GM12878 (cell line): Measurements from ENCODE around the gene SYCE3. TPM values are rescaled to one million over a fixed set of nuclear protein-coding genes. Genes with fewer than 3 reads are reported as not detected.
A peak's percentile ranks its signal among the peaks of the same experiment; 100 is the strongest.

ENCODE experiments used
- ATAC-seq: fragments of 200-7000 bp; cut with Tn5 transposase; 3 replicates; pipeline ENCODE4 v1.9.1; 2020; ENCODE audit warnings: mild to moderate bottlenecking, moderate library complexity
- BruUV-seq: library from RNA; stranded (reverse); fragments of 400-500 nt; replicated peaks from 2 replicates; lab custom pipeline; 2021; lab: Mats Ljungman, UMichigan
- CTCF ChIA-PET: fragments of 300-600 bp; sonication (Branson Sonifier 250); formaldehyde crosslinking; extraction: SDS; loops from one replicate; lab custom pipeline; 2021; ENCODE audit warnings: inconsistent platforms; lab: Yijun Ruan, JAX
- POLR2A ChIA-PET: fragments of 350-600 bp; formaldehyde crosslinking; extraction: SDS; loops from one replicate; lab custom pipeline; 2021; ENCODE audit warnings: inconsistent platforms; lab: Charles Lee
- RAD21 ChIA-PET: fragments of 300-600 bp; sonication (Branson Sonifier 250); formaldehyde crosslinking; loops from one replicate; lab custom pipeline; 2023; ENCODE audit warnings: antibody characterized with exemption; ENCODE audit not compliant: unreplicated experiment; lab: Charles Lee
- SMC1A ChIA-PET: fragments of 300-600 bp; sonication (Branson Sonifier 250); formaldehyde crosslinking; loops from one replicate; lab custom pipeline; 2023; ENCODE audit not compliant: unreplicated experiment, uncharacterized antibody; lab: Charles Lee
- DNase-seq: peaks from one replicate; pipeline ENCODE4 v3.0.0-alpha.2; 2011; ENCODE audit warnings: low read depth, low spot score
- FAIRE-seq: peaks from 3 replicates; lab custom pipeline; 2011; peaks lifted over from hg19 to GRCh38; lab: Jason Lieb, UNC
- H2AFZ ChIP-seq: 2 replicates; pipeline ENCODE4 v1.6.0; 2011; ENCODE audit warnings: low read depth, low read length, control low read depth; ENCODE audit not compliant: control insufficient read depth
- H3K27ac ChIP-seq: 2 replicates; pipeline ENCODE4 v1.5.1; 2011; ENCODE audit warnings: control low read depth; ENCODE audit not compliant: control insufficient read depth, insufficient read depth
- H3K27me3 ChIP-seq, 2 experiments: replicated peaks in 1 of 2; 2 replicates each; pipeline versions ENCODE4 v1.6.0 to v1.6.1; 2011; ENCODE audit warnings: low read length in 1 of 2; ENCODE audit not compliant: control insufficient read depth in 2 of 2, insufficient read depth in 2 of 2
- H3K36me3 ChIP-seq, 2 experiments: 2 replicates each; pipeline ENCODE4 v1.5.1; 2011; ENCODE audit warnings: low read length in 1 of 2; ENCODE audit not compliant: control insufficient read depth in 2 of 2, insufficient read depth in 2 of 2
- H3K4me1 ChIP-seq: 2 replicates; pipeline ENCODE4 v1.6.1; 2011; ENCODE audit warnings: mild to moderate bottlenecking, low read length, moderate library complexity, mixed read lengths; ENCODE audit not compliant: control insufficient read depth, insufficient read depth
- H3K4me2 ChIP-seq: 2 replicates; pipeline ENCODE4 v1.6.0; 2011; ENCODE audit warnings: control low read depth; ENCODE audit not compliant: control insufficient read depth, insufficient read depth
- H3K4me3 ChIP-seq: fragments of 200-600 bp; sonication (generic); 2 replicates; pipeline ENCODE4 v1.5.1; 2016
- H3K79me2 ChIP-seq: 2 replicates; pipeline ENCODE4 v1.6.0; 2011; ENCODE audit warnings: low read length; ENCODE audit not compliant: control insufficient read depth, insufficient read depth
- H3K9ac ChIP-seq: 2 replicates; pipeline ENCODE4 v1.8.0; 2011; ENCODE audit warnings: low read length, control low read depth, mixed read lengths; ENCODE audit not compliant: control insufficient read depth, insufficient read depth
- H3K9me3 ChIP-seq: replicated peaks from 3 replicates; pipeline ENCODE4 v1.5.1; 2011; ENCODE audit warnings: mild to moderate bottlenecking, low read length; ENCODE audit not compliant: control insufficient read depth, insufficient read depth
- H4K20me1 ChIP-seq: 2 replicates; pipeline ENCODE4 v1.6.0; 2011; ENCODE audit not compliant: control insufficient read depth, insufficient read depth
- ATF7 ChIP-seq: fragments of 450-650 bp; IDR thresholded peaks from 2 replicates; pipeline ENCODE4 v1.6.1; 2016; ENCODE audit warnings: low read depth, mild to moderate bottlenecking
- CEBPB ChIP-seq, 2 experiments: fragments of 150-350 bp in 1 of 2; IDR thresholded peaks; 2 replicates each; pipeline ENCODE4 v1.6.1; 2012 to 2014; ENCODE audit warnings: low read depth in 2 of 2, low read length in 2 of 2, borderline replicate concordance in 1 of 2, inconsistent platforms in 1 of 2
- EED ChIP-seq: sonication (generic); IDR thresholded peaks from 2 replicates; pipeline ENCODE4 v1.6.1; 2016; ENCODE audit warnings: antibody characterized with exemption, low read depth
- KDM1A ChIP-seq: fragments of 200-600 bp; sonication (generic); IDR thresholded peaks from 2 replicates; pipeline ENCODE4 v1.6.1; 2016; ENCODE audit warnings: borderline replicate concordance
- NFXL1 ChIP-seq: fragments of 450-650 bp; IDR thresholded peaks from 2 replicates; pipeline ENCODE4 v1.6.1; 2017; ENCODE audit warnings: antibody characterized with exemption, mild to moderate bottlenecking, borderline replicate concordance
- NR2C2 ChIP-seq: IDR thresholded peaks from 2 replicates; pipeline ENCODE4 v1.6.1; 2011; ENCODE audit warnings: borderline replicate concordance, low read depth; ENCODE audit not compliant: control insufficient read depth, insufficient read length
- PAX8 ChIP-seq: fragments of 450-650 bp; IDR thresholded peaks from 2 replicates; pipeline ENCODE4 v1.6.1; 2017; ENCODE audit warnings: mild to moderate bottlenecking, moderate library complexity
- STAT1 ChIP-seq: fragments of 450-650 bp; conservative IDR thresholded peaks from 2 replicates; pipeline ENCODE4 v1.6.1; 2014; ENCODE audit warnings: antibody characterized with exemption, mild to moderate bottlenecking
- WGBS: methylation state at CpG from one replicate; pipeline ENCODE4 v1.1.6; 2016; ENCODE audit warnings: low lambda C conversion rate; ENCODE audit not compliant: insufficient replicate concordance, insufficient coverage; ENCODE audit errors: missing lambda C conversion rate; 5-methylcytosine and 5-hydroxymethylcytosine counted together
- in situ Hi-C: fragments of 300-500 bp; cut with MboI; formaldehyde crosslinking; loops from 9 replicates; pipeline ENCODE4 v1.14.3; 2018; ENCODE audit warnings: mixed read lengths
- intact Hi-C: fragments of 100-400 bp; cut with micrococcal nuclease; formaldehyde crosslinking; loops from one replicate; pipeline ENCODE4 v1.14.2; 2022; ENCODE audit not compliant: unreplicated experiment
- polyA plus RNA-seq, 11 experiments: library from polyadenylated mRNA; depleted of rRNA in 4 of 11; unstranded in 6 of 11; stranded (reverse) in 5 of 11; fragments of >200 nt; fragmentation: Nextera tagmentation in 4 of 11; fragmentation: Illumina TruSeq in 1 of 11; extraction: Ambion mirVana in 4 of 11; extraction: Trizol in 1 of 11; gene quantifications; 1 replicate in 1 of 11; 2 replicates in 10 of 11; pipeline versions ENCODE4 v1.2.1 to v1.2.3, GENCODE V29; 2011 to 2016; ENCODE audit warnings: inconsistent platforms in 2 of 11, missing spikeins in 2 of 11, low read depth in 1 of 11
- total RNA-seq, 4 experiments: library from RNA; depleted of rRNA in 3 of 4; stranded (reverse); fragments of >200 nt in 3 of 4; fragmentation: Illumina TruSeq in 1 of 4; extraction: Trizol in 1 of 4; gene quantifications; 2 replicates each; pipeline versions ENCODE4 v1.2.1 to v1.2.3, GENCODE V29; 2013 to 2021
- TF ChIP-seq, protein P1 (sequence below): fragments of 450-650 bp; IDR thresholded peaks from 2 replicates; pipeline ENCODE4 v1.6.1; 2017; ENCODE audit warnings: antibody characterized with exemption, mild to moderate bottlenecking, moderate library complexity

SYCE3 gene
- total and polyA plus RNA-seq, 10 of the 15 experiments (the other 5 are each of a cell fraction or from before 2014, with no cell fraction given): 0.38 to 0.91 (median 0.76) TPM; not detected in 4

GRCh38 chr22:50544746-50545253, 17.9 kb downstream of the SYCE3 start:
- peak overlapping the region; percentile 45; the same call in 1 of the 2 replicates for H3K27ac ChIP-seq
- peak overlapping the region; percentile 31 for H3K4me2 ChIP-seq
- in situ Hi-C loops: no loop called here
- FAIRE-seq (no peak), ATAC-seq (no peak)
- H3K9me3 ChIP-seq: no peaks in the 10 kb centered on the region
- RAD21 ChIA-PET: interaction anchor here (0.9 to 2.6 kb wide), 3 partner anchors 10 to 19 kb away, joined by 3 to 9 read pairs (median 4); partner anchors contain the start of gene SYCE3
- peaks cover 0 to 1% of the 10 kb centered on the region in 2 experiments; a peak in 1 of 4 replicates for H3K27me3 ChIP-seq
- POLR2A ChIA-PET: interaction anchor here (1.1 to 2.1 kb wide), 5 partner anchors 10 to 37 kb away, joined by 3 to 15 read pairs (median 6); partner anchors contain the start of genes LMF2, SCO2 and SYCE3
- peaks cover 45% of the 10 kb centered on the region for H3K4me1 ChIP-seq
- CTCF ChIA-PET: interaction anchor here (0.9 to 2.4 kb wide), 4 partner anchors 13 to 76 kb away, joined by 3 to 13 read pairs (median 5); partner anchors contain the start of genes SCO2 and SYCE3
- peak; percentile 36; the same call in 1 of the 2 replicates for TF ChIP-seq EED
- TF ChIP-seq KDM1A: no peak
- TF ChIP-seq, all 136 proteins: peak for 1
- WGBS: 31% methylated on average over 5 of the region's 5 CpGs
- no peak overlapping the region for H2AFZ ChIP-seq
- H3K9ac ChIP-seq: peak overlapping the region; percentile 51; the same call in 1 of the 2 replicates
- no peak overlapping the region for H3K4me3 ChIP-seq
- SMC1A ChIA-PET: interaction anchor here (1.1 to 1.5 kb wide), 2 partner anchors 18 to 22 kb away, joined by 3 read pairs; partner anchors contain the start of gene SYCE3
- peaks cover 5% of the 10 kb centered on the region for H3K79me2 ChIP-seq
- no peaks in the 10 kb centered on the region for H3K36me3 ChIP-seq
- intact Hi-C loops: loop anchor here (5.0 kb wide), 1 partner anchor 78 kb away; no protein-coding TSS in a partner anchor
- no peak for DNase-seq
- no TSS peak for BruUV-seq
- no peaks in the 10 kb centered on the region for H4K20me1 ChIP-seq

GRCh38 chr22:50544078-50544745, 18.5 kb downstream of the SYCE3 start:
- peak; percentile 43 for ATAC-seq
- no TSS peak for BruUV-seq
- Histone ChIP-seq H3K9me3 (no peaks in the 10 kb centered on the region), H3K27me3 (peaks cover 0 to 1% of the 10 kb centered on the region in 2 experiments; a peak in 1 of 4 replicates), H2AFZ (peak overlapping the region; percentile 43; the same call in 1 of the 2 replicates), H3K4me3 (no peak overlapping the region), H3K36me3 (no peaks in the 10 kb centered on the region), H4K20me1 (no peaks in the 10 kb centered on the region), H3K79me2 (peaks cover 5% of the 10 kb centered on the region), H3K27ac (peak overlapping the region; percentile 45; the same call in 1 of the 2 replicates), H3K4me1 (peaks cover 46% of the 10 kb centered on the region), H3K9ac (peak overlapping the region; percentile 51; the same call in 1 of the 2 replicates), H3K4me2 (peak overlapping the region; percentile 31)
- WGBS: 9% methylated on average over 46 of the region's 52 CpGs
- no peak for DNase-seq
- CTCF ChIA-PET: interaction anchor here (0.9 to 2.4 kb wide), 4 partner anchors 13 to 77 kb away, joined by 3 to 13 read pairs (median 5); partner anchors contain the start of genes SCO2 and SYCE3
- in situ Hi-C loops: no loop called here
- POLR2A ChIA-PET: interaction anchor here (2.0 to 5.4 kb wide), 3 partner anchors 10 to 19 kb away, joined by 14 to 61 read pairs (median 15); partner anchors contain the start of gene SCO2
- RAD21 ChIA-PET: interaction anchor here (0.7 to 2.6 kb wide), 3 partner anchors 9 to 76 kb away, joined by 3 to 9 read pairs (median 4); no protein-coding TSS in a partner anchor
- FAIRE-seq: no peak
- SMC1A ChIA-PET: interaction anchor here (1.5 kb wide), 1 partner anchor 19 kb away, joined by 3 read pairs; the partner anchor contains the start of gene SYCE3
- intact Hi-C loops: loop anchor here (5.0 kb wide), 1 partner anchor 78 kb away; no protein-coding TSS in a partner anchor
- TF ChIP-seq NR2C2 (no peak), NFXL1 (no peak), STAT1 (0 out of 2 replicates have a peak, but pooled peaks have one; percentile 18), PAX8 (no peak), CEBPB (IDR thresholded peaks at IDR 0.05; ENCODE audit: borderline replicate concordance in 1 of 2, low read depth in 2 of 2, low read length in 2 of 2) (no peak), ATF7 (peak; percentile 38; the same call in 1 of the 2 replicates)
- TF ChIP-seq, protein P1, sequence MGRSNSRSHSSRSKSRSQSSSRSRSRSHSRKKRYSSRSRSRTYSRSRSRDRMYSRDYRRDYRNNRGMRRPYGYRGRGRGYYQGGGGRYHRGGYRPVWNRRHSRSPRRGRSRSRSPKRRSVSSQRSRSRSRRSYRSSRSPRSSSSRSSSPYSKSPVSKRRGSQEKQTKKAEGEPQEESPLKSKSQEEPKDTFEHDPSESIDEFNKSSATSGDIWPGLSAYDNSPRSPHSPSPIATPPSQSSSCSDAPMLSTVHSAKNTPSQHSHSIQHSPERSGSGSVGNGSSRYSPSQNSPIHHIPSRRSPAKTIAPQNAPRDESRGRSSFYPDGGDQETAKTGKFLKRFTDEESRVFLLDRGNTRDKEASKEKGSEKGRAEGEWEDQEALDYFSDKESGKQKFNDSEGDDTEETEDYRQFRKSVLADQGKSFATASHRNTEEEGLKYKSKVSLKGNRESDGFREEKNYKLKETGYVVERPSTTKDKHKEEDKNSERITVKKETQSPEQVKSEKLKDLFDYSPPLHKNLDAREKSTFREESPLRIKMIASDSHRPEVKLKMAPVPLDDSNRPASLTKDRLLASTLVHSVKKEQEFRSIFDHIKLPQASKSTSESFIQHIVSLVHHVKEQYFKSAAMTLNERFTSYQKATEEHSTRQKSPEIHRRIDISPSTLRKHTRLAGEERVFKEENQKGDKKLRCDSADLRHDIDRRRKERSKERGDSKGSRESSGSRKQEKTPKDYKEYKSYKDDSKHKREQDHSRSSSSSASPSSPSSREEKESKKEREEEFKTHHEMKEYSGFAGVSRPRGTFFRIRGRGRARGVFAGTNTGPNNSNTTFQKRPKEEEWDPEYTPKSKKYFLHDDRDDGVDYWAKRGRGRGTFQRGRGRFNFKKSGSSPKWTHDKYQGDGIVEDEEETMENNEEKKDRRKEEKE: no peak
